ENCODE data around the gene EML4. TPM values are rescaled to one million over a fixed set of nuclear protein-coding genes. Genes with fewer than 3 reads are reported as not detected.

EML4 gene
- total and polyA plus RNA-seq, 9 of the 15 experiments (the other 6 are each of a cell fraction or from before 2014, with no cell fraction given), result 14.7 to 48.3 (median 36.5) TPM

DNA sequence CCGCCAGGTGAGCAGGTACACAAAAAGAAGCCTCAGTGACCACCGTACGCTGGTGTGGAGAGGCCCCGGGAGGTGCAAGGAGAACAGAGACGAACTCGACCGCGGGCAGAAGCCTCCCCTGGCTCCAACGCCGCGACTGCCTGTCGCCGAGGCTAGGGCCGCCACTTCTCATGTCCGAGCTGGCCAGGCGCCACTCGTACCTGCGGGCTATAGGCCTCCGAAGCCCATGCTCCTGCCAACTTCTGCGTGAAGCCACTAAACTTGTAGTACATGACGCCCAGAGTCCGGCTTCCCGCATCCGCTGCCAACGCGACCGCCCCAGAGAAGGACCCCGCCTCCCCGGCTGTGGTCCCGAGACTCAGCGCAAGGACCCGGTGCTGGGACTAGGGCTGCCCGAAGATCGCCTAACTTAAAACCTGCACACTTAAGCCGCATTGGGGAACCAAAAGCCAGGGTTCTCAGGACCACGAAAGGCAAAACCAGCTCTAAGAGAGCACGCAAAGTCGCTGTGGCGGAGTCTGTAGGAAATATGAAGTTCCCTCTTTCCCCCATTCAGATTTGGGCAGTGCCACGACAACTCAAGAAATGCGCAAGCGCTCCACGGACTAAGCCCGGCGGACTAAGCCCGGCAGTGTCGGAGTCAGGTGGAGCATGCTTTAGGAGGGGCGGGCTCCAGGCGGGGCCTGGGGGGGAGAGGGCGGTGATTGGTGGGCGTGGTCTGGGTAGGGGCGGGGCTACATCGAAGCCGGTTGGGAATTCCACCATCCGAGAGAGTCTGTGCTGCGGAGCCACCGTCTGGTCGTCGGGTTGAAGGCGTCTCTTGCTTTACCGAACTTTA is 192.0 kb downstream of the EML4 start, which contains the start of gene COX7A2L (continued):
- TF ChIP-seq, protein P1, sequence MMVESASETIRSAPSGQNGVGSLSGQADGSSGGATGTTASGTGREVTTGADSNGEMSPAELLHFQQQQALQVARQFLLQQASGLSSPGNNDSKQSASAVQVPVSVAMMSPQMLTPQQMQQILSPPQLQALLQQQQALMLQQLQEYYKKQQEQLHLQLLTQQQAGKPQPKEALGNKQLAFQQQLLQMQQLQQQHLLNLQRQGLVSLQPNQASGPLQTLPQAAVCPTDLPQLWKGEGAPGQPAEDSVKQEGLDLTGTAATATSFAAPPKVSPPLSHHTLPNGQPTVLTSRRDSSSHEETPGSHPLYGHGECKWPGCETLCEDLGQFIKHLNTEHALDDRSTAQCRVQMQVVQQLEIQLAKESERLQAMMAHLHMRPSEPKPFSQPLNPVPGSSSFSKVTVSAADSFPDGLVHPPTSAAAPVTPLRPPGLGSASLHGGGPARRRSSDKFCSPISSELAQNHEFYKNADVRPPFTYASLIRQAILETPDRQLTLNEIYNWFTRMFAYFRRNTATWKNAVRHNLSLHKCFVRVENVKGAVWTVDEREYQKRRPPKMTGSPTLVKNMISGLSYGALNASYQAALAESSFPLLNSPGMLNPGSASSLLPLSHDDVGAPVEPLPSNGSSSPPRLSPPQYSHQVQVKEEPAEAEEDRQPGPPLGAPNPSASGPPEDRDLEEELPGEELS (CRISPR knock-in tag; IDR thresholded peaks at IDR 0.05; ENCODE audit: borderline replicate concordance), result 0 out of 2 replicates have a peak, but pooled peaks have one; percentile 72
- TF ChIP-seq JUNB (CRISPR knock-in tag; conservative IDR thresholded peaks at IDR 0.05) (no peak), BHLHE40 (IDR thresholded peaks at IDR 0.05; ENCODE audit: low read length) (peak; percentile 90), POLR2AphosphoS5 (IDR thresholded peaks at IDR 0.05; ENCODE audit: control insufficient read depth, insufficient read depth, low read depth, low read length) (peak; percentile 84), NBN (IDR thresholded peaks at IDR 0.05; ENCODE audit: low read depth) (peak; percentile 39; the same call in 1 of the 2 replicates), YY1 (IDR thresholded peaks at IDR 0.05; ENCODE audit: borderline replicate concordance in 1 of 3, control insufficient read depth in 1 of 3, extremely low read depth in 1 of 3, insufficient read depth in 3 of 3, insufficient read length in 1 of 3, insufficient replicate concordance in 2 of 3, low read depth in 1 of 3, low read length in 2 of 3) (peak in 2 of 3 experiments; percentile 39 to 43), POLR2A (conservative IDR thresholded peaks at IDR 0.05) (peak; percentile 86), ZNF561 (CRISPR knock-in tag; conservative IDR thresholded peaks at IDR 0.05) (no peak), E2F3 (CRISPR knock-in tag; IDR thresholded peaks at IDR 0.05) (no peak), SP2 (IDR thresholded peaks at IDR 0.05; ENCODE audit: extremely low read depth, low read depth, low read length, poor library complexity, severe bottlenecking) (no peak), KLF13 (tag; IDR thresholded peaks at IDR 0.05; ENCODE audit: borderline replicate concordance, low read depth) (peak; percentile 32; the same call in 1 of the 2 replicates), LCOR (CRISPR knock-in tag; IDR thresholded peaks at IDR 0.05) (peak; percentile 60; the same call in 1 of the 2 replicates), RAD51 (IDR thresholded peaks at IDR 0.05; ENCODE audit: borderline replicate concordance, low read depth) (peak; percentile 61; the same call in 1 of the 2 replicates), RBM22 (IDR thresholded peaks at IDR 0.05; ENCODE audit: low read depth, low read length, poor library complexity, severe bottlenecking) (peak; percentile 68), ZNF217 (CRISPR knock-in tag; IDR thresholded peaks at IDR 0.05) (no peak), PML (IDR thresholded peaks at IDR 0.05; ENCODE audit: low read length) (peak; percentile 62; the same call in 1 of the 2 replicates), POLR3G (IDR thresholded peaks at IDR 0.05; ENCODE audit: extremely low read depth, insufficient read length, insufficient replicate concordance) (no peak)
- TF ChIP-seq, protein P2, sequence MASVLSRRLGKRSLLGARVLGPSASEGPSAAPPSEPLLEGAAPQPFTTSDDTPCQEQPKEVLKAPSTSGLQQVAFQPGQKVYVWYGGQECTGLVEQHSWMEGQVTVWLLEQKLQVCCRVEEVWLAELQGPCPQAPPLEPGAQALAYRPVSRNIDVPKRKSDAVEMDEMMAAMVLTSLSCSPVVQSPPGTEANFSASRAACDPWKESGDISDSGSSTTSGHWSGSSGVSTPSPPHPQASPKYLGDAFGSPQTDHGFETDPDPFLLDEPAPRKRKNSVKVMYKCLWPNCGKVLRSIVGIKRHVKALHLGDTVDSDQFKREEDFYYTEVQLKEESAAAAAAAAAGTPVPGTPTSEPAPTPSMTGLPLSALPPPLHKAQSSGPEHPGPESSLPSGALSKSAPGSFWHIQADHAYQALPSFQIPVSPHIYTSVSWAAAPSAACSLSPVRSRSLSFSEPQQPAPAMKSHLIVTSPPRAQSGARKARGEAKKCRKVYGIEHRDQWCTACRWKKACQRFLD (CRISPR knock-in tag; IDR thresholded peaks at IDR 0.05), result peak; percentile 21; the same call in 1 of the 2 replicates
- TF ChIP-seq, protein P3, sequence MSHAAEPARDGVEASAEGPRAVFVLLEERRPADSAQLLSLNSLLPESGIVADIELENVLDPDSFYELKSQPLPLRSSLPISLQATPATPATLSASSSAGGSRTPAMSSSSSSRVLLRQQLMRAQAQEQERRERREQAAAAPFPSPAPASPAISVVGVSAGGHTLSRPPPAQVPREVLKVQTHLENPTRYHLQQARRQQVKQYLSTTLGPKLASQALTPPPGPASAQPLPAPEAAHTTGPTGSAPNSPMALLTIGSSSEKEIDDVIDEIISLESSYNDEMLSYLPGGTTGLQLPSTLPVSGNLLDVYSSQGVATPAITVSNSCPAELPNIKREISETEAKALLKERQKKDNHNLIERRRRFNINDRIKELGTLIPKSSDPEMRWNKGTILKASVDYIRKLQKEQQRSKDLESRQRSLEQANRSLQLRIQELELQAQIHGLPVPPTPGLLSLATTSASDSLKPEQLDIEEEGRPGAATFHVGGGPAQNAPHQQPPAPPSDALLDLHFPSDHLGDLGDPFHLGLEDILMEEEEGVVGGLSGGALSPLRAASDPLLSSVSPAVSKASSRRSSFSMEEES (CRISPR knock-in tag; IDR thresholded peaks at IDR 0.05), result 0 out of 2 replicates have a peak, but pooled peaks have one; percentile 7
- TF ChIP-seq, protein P4, sequence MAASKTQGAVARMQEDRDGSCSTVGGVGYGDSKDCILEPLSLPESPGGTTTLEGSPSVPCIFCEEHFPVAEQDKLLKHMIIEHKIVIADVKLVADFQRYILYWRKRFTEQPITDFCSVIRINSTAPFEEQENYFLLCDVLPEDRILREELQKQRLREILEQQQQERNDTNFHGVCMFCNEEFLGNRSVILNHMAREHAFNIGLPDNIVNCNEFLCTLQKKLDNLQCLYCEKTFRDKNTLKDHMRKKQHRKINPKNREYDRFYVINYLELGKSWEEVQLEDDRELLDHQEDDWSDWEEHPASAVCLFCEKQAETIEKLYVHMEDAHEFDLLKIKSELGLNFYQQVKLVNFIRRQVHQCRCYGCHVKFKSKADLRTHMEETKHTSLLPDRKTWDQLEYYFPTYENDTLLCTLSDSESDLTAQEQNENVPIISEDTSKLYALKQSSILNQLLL (CRISPR knock-in tag; IDR thresholded peaks at IDR 0.05; ENCODE audit: borderline replicate concordance), result no peak
